D721Med (cell line): ENCODE measurements around the gene CMIP.

Experiments used
- DNase-seq: peaks from one replicate; pipeline ENCODE4 v3.0.0; 2011; ENCODE audit warnings: low spot score; ENCODE audit not compliant: insufficient read length
- FAIRE-seq: peaks from 2 replicates; lab custom pipeline; 2011; peaks lifted over from hg19 to GRCh38; lab: Jason Lieb, UNC
- TF ChIP-seq, protein P1 (sequence below): IDR thresholded peaks from 2 replicates; pipeline ENCODE4 v1.5.1; 2012; ENCODE audit warnings: mild to moderate bottlenecking, control low read depth; ENCODE audit not compliant: insufficient read depth; ENCODE audit errors: missing control alignments

Gene CMIP

DNA sequence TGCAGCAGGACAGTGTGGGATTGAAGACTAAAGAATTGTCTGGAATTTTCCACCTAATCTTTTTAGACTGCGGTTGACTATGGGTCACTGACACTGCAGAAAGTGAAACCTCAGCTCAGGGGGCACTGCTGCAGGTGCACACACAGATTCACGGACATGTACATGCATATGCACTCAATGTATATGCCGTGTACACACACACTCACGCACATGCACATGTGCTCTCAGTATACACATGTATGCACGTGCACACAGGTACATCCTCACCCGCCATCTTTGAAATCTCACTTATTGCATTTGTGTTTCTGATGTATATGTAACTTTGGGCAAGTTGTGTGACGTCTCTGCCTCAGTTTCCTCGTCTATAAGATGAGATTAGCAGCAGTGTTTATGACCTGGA, 27.3 kb downstream of the CMIP start:
- FAIRE-seq: no peak
- no peak for DNase-seq
- TF ChIP-seq, protein P1, sequence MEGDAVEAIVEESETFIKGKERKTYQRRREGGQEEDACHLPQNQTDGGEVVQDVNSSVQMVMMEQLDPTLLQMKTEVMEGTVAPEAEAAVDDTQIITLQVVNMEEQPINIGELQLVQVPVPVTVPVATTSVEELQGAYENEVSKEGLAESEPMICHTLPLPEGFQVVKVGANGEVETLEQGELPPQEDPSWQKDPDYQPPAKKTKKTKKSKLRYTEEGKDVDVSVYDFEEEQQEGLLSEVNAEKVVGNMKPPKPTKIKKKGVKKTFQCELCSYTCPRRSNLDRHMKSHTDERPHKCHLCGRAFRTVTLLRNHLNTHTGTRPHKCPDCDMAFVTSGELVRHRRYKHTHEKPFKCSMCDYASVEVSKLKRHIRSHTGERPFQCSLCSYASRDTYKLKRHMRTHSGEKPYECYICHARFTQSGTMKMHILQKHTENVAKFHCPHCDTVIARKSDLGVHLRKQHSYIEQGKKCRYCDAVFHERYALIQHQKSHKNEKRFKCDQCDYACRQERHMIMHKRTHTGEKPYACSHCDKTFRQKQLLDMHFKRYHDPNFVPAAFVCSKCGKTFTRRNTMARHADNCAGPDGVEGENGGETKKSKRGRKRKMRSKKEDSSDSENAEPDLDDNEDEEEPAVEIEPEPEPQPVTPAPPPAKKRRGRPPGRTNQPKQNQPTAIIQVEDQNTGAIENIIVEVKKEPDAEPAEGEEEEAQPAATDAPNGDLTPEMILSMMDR: no peak

DNA sequence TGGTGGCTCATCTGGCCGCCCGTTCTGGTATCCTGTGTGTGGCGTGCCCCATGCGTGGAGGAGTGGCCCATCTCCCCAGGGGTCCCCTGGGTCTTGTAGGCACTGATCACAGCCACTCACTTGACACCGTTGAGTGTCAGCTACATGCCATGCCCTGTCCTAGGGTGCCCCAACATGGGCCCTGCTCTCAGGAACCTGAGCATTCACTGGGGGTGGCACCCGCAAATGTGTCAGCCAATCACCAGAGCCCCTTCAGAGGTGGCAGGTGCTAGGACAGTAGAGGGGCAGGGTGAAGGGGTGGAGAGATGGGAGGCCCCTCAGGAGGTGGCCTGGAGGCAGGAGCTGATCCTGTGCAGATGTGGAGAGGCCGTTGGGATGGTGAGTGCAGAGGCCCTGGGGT, 27.8 kb downstream of the CMIP start:
- FAIRE-seq: no peak
- DNase-seq: no peak

DNA sequence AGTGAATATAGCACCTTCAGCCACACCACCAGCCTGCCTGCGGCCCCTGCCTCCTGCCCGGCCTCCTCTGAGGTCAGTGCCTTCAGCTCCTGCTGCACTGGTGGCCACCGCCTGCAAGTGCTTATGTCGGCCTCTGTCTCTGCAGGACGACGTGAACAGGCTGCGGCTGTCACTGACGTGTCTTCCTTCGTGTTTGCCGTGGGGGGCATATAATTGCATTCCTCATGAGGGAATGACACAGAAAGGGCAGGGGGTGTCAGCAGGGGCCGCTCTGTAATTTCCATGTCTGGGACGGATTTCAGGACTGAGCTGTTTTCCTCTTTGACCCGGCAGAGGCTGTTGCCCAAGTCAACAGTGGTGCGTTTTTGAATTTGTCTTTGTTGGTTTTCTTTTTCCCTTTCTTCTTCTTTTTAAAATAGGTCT, 28.5 kb downstream of the CMIP start:
- DNase-seq: no peak
- no peak for FAIRE-seq
- TF ChIP-seq, protein P1: no peak

More for the DNA sequence above, 27.8 kb downstream of the CMIP start:
- TF ChIP-seq, protein P1: no peak

DNA sequence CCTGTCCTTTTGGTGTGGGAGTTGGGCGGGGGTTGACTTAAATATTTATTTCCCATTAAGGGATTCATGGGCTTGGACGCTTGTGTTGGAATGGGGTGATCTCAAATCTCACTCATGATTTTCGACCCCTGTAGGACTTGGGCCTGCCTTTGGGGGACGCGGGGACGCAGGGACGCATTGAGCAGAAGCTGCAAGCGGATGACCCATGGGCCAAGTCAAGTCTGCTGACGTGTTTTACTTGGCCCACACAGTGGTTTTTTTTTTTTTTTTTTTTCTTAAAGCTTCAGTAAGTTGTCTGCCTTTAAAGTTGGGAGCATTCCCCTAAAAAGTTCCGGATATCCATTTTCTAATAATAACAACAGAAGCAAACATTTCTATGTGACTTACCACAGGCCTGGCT, 28.9 kb downstream of the CMIP start:
- TF ChIP-seq, protein P1: no peak
- no peak for DNase-seq
- no peak for FAIRE-seq

DNA sequence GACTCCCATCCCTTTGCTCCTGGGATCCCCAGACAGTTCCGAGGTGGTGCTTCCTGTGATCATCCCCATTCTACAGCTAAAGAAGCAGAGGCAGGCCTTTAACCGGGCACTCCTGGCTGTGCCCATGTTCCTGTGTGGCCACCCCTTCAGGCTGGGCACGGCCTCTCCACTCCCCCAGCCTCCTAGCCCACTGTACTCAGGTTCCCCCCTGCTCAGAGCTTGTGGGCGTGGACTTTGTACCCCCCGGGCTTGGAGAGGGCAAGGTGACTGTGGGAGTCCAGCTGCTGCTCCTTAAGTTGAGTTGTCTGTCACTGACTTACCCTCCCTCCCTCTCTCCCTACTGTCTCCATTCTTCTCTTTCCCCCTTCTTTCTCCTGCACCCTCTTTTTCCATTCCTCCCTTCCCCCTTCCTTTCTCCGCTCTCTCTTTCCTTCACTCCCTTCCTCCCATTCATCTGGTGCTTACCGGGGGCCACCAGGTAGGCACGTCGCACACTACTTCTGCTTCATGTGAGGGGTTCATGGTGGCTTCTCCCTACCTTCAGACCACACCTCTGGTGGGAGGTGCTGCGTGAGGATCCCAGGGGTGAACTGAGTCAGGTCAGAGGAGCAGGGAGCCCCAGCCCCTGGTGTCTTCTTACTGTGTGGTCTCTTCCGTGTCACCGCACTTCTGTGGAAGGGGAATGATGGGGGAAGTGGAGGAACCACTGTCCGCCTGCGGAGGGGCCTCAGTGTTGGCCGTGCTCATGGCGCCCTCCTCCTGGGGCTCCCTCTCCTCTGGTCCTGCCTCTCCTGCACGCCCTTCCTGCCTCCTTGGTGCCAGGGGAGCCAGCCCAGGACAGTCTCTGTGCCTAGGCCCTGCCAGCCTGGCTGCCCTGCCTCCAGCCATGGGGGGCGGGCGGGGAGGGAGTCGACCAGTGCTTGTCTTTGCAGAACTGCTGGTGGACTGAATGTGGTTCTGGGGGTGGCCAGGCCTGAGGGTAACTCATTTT, 29.7 kb downstream of the CMIP start:
- TF ChIP-seq, protein P1: no peak
- FAIRE-seq: no peak
- DNase-seq: no peak

DNA sequence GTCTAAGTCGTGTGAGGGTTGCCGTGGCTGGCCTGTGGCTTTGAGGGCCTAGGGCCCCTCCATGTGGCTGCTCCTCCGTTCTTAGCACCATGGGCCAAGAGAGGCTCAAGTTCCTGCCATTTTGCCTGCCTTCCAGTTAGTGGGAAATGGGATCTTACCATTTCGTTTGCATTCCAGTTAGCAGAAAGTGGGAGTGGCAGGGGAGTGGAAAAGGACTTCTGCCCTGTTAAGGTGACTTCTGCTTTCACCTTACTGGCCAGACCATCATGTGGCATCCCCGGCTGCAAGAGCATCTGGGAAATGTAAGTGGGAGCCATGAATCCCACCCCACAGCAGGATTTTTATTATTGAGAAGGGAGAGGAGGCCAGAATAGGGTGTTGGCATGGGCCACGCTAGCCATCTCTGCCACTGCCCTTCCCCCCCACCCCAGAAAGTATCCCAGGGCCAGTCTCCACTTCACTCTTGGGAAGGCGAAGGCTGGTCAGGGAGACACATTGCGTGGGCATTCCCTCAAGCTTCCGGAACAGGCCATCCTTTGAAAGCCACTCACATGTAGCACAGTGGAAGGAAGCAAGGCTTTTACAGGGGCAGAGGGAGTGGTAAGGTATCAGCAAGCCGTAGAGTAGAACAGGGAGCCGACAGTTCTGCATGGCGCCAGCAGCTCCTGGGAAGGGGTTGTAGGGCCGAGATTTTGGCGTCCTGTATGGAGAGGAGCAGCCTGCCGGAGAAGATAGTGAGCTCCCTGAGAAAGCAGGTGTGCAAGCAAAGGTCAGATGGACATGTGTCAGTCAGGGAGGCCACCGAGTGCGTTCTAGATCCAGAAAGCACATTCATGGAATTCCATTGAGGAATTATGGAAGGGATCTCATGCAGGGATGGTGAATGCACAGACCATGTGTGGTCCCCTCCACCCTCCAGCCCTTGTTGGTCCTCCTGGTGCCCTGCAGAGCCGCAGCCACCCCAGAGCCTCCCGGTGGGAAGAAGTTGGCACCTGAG, 33.4 kb downstream of the CMIP start:
- DNase-seq (no peak), FAIRE-seq (no peak)

More for the DNA sequence above, 33.4 kb downstream of the CMIP start:
- TF ChIP-seq, protein P1: no peak
